A673 (cell line): ENCODE results near the gene C12orf57. TPM values are rescaled to one million over a fixed set of nuclear protein-coding genes. Genes with fewer than 3 reads are reported as not detected.

Source experiments
- BruUV-seq: library from RNA; stranded (reverse); fragments of 400-500 nt; replicated peaks from 2 replicates; lab custom pipeline; 2021; lab: Mats Ljungman, UMichigan
- CTCF ChIA-PET: fragments of 300-600 bp; sonication (Branson Sonifier 250); formaldehyde crosslinking; loops from one replicate; lab custom pipeline; 2022; ENCODE audit warnings: antibody characterized with exemption; lab: Charles Lee
- POLR2A ChIA-PET: fragments of 300-600 bp; sonication (Branson Sonifier 250); formaldehyde crosslinking; loops from one replicate; lab custom pipeline; 2022; ENCODE audit warnings: antibody characterized with exemption; ENCODE audit not compliant: low non-redundant PET; lab: Charles Lee
- DNase-seq: peaks from one replicate; pipeline ENCODE4 v3.0.0-alpha.2; 2015; ENCODE audit warnings: low spot score
- H3K27ac ChIP-seq: fragments of 200-600 bp; sonication (generic); 2 replicates; pipeline ENCODE4 v1.5.1; 2016; ENCODE audit warnings: mixed run types, low read depth, mild to moderate bottlenecking, mixed read lengths, antibody characterized with exemption, low read length; ENCODE audit not compliant: poor library complexity, severe bottlenecking
- H3K27me3 ChIP-seq: fragments of 200-600 bp; sonication (generic); replicated peaks from 2 replicates; pipeline ENCODE4 v1.6.1; 2017; ENCODE audit warnings: mixed run types, low read depth, mild to moderate bottlenecking, mixed read lengths, antibody characterized with exemption, low read length; ENCODE audit not compliant: insufficient read depth, poor library complexity
- H3K36me3 ChIP-seq: fragments of 200-600 bp; sonication (generic); 2 replicates; pipeline ENCODE4 v1.6.1; 2016; ENCODE audit warnings: mixed run types, mild to moderate bottlenecking, mixed read lengths, antibody characterized with exemption, low read length; ENCODE audit not compliant: insufficient read depth, poor library complexity, severe bottlenecking
- H3K4me1 ChIP-seq: fragments of 200-600 bp; sonication (generic); 2 replicates; pipeline ENCODE4 v1.6.1; 2017; ENCODE audit warnings: mixed run types, mild to moderate bottlenecking, mixed read lengths, antibody characterized with exemption, low read length; ENCODE audit not compliant: insufficient read depth, poor library complexity, severe bottlenecking
- H3K4me3 ChIP-seq: fragments of 200-600 bp; sonication (generic); 2 replicates; pipeline ENCODE4 v1.5.1; 2016; ENCODE audit warnings: low read depth, mixed run types, mild to moderate bottlenecking, mixed read lengths, low read length; ENCODE audit not compliant: poor library complexity, severe bottlenecking
- H3K9me3 ChIP-seq: fragments of 200-600 bp; sonication (generic); 2 replicates; pipeline ENCODE4 v1.6.1; 2016; ENCODE audit warnings: mixed run types, low read depth, mild to moderate bottlenecking, mixed read lengths, antibody characterized with exemption, low read length; ENCODE audit not compliant: poor library complexity, severe bottlenecking
- EZH2 ChIP-seq: fragments of 200-600 bp; sonication (generic); IDR thresholded peaks from 2 replicates; pipeline ENCODE4 v1.6.1; 2017; ENCODE audit warnings: borderline replicate concordance, low read depth, mild to moderate bottlenecking, mixed read lengths, antibody characterized with exemption, low read length; ENCODE audit not compliant: poor library complexity, severe bottlenecking
- intact Hi-C: fragments of 100-400 bp; cut with micrococcal nuclease; formaldehyde crosslinking; loops from one replicate; pipeline ENCODE4 v1.10.0; 2022; ENCODE audit not compliant: unreplicated experiment
- total RNA-seq: library from RNA; stranded (reverse); gene quantifications from 2 replicates; pipeline ENCODE4 v1.2.3, GENCODE V29; 2021
- TF ChIP-seq, protein P1 (sequence below): fragments of 300-800, 200-600 bp; sonication (generic); conservative IDR thresholded peaks from 2 replicates; pipeline ENCODE4 v1.5.1; 2017; ENCODE audit warnings: low read depth, mild to moderate bottlenecking, antibody characterized with exemption, low read length, moderate library complexity, mixed read lengths

C12orf57 gene
- total RNA-seq, 1 experiment from 2014 or later, result 260 TPM

DNA sequence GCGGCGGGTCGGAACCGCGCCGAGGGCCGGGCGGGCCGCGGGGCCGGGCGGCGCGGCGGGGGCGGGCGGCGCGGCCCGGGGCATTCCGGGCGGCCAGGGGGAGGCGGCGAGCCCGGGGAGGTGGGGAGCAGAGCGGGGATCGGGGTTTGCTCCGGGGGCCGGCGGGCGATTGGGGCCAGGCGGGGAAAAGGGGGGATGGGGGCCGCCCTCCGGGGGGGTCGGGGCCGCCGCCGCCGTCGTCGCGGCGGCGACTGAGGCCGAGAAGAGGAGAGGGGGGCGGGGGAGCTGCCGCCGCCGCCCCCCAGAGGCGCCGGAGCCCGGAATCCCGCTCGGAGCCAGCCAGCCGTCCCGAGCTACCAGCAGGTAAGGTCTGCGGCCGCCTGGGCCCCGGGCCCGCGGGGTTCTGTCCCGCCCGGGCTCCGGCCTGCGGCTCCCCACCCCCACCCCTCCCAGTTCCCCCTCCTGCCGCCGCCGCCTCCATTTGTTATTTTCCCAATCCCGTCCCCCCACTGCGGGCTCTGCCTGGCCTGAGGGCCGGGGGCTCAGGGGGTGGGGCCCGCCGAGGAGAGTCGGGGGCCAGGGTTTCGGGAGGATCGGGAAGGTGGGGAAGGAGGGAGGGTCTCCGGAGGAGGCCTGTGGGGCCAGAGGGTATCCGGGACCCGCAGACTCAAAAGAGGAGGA is 15.7 kb upstream of the C12orf57 start:
- CTCF ChIA-PET, result interaction anchor here (0.7 kb wide), 1 partner anchor 11 kb away, joined by 4 read pairs; no protein-coding TSS in a partner anchor
- H3K27ac ChIP-seq, result peak overlapping the region; percentile 90
- TF ChIP-seq EZH2, result no peak
- TF ChIP-seq, protein P1, sequence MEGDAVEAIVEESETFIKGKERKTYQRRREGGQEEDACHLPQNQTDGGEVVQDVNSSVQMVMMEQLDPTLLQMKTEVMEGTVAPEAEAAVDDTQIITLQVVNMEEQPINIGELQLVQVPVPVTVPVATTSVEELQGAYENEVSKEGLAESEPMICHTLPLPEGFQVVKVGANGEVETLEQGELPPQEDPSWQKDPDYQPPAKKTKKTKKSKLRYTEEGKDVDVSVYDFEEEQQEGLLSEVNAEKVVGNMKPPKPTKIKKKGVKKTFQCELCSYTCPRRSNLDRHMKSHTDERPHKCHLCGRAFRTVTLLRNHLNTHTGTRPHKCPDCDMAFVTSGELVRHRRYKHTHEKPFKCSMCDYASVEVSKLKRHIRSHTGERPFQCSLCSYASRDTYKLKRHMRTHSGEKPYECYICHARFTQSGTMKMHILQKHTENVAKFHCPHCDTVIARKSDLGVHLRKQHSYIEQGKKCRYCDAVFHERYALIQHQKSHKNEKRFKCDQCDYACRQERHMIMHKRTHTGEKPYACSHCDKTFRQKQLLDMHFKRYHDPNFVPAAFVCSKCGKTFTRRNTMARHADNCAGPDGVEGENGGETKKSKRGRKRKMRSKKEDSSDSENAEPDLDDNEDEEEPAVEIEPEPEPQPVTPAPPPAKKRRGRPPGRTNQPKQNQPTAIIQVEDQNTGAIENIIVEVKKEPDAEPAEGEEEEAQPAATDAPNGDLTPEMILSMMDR, result no peak

DNA sequence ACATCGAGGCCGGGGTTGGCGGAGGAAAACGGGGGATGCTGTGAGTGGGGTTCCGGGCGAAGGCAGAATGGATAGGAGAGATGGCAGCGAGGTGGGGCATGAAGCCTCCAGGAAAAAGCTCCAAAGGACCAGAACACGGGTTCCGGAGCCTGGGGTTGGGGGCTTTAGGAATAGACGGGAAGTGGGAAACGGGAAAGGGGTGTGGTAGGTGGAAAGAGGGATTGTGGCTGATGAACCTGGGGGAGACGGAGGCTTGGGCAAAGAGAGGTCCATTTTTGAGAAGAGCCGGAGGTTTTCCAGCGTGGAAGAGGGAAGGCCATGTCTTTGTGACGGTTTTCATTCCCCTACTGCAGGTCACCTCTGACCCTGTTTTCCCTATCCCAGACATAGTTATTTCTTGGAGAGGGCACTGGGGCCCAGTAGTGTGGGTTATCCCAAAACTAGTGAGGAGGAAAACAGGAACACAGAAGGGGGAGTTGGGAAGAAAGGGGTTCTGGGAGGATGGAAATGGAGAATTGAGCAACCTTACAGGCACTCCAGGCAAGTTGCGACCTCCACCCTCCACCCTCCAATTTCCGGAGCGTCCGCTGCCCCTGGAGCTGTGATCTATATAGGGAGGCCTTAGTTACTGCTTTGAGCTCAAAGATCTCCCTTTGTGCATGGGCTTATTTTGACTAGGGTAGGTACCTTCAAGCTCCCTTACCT is 15.0 kb upstream of the C12orf57 start:
- no peak for TF ChIP-seq EZH2
- TF ChIP-seq, protein P1, result no peak

More for the DNA sequence above, 15.7 kb upstream of the C12orf57 start:
- Histone ChIP-seq H3K9me3 (no peaks in the 10 kb centered on the region), H3K4me3 (peak overlapping the region; percentile 99), H3K4me1 (peaks cover 39% of the 10 kb centered on the region), H3K36me3 (peaks cover 15% of the 10 kb centered on the region), H3K27me3 (no peaks in the 10 kb centered on the region)
- intact Hi-C loops, result no loop called here
- no peak for DNase-seq
- BruUV-seq, result no TSS peak
- POLR2A ChIA-PET, result no interaction called here

DNA sequence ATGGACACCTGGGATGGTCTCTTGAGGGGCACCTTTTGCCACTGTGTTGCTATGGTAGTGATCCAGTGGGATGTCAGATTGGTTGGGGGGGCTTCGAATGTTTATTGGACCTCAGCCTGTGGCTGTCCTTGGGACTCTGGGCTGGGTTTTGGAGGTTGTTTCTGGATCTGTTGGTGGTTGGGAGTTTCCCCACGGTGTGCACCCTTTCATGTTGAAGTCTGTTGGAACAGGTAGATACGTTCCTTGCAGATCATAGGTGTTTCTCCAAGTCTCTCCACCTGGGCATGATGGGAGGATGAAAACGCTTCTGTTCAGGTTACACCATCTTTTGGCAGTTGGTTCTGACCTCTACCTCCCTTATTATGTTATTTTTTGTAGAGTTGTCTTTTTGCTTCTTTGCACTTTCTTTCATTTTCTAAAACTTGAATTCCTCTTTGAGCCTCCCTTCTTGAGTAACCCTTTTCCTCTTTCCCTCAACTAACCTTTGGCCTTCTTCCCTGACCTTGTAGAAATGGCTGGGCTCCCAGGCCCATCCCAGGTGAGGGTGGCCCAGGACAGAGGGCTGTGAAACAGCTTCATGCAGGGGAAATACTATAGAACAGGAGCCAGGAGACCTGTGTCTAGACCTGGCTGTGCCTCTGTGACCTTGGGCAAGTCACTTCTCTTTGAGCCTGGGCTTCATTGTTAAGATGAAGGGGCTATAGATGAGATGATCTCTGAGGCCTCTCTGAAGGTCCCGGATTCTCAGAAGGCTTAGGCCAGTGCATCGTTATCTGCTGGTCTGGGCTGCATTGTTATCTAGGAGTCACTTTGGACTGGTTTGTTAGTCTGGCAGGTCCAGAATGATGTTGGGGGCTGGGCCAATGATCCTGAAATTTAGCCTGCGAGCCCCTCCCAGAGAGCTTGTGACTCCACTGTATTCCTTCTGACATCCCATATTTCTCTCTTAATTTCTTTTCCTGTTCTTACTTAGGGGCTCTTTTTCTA is 14.1 kb upstream of the C12orf57 start:
- BruUV-seq, result no TSS peak
- CTCF ChIA-PET, result no interaction called here
- Histone ChIP-seq H3K9me3 (no peaks in the 10 kb centered on the region), H3K4me1 (peaks cover 33% of the 10 kb centered on the region), H3K27ac (peak overlapping the region; percentile 90), H3K4me3 (peak overlapping the region; percentile 99), H3K36me3 (peaks cover 23% of the 10 kb centered on the region), H3K27me3 (no peaks in the 10 kb centered on the region)
- POLR2A ChIA-PET, result interaction anchor here (0.6 kb wide), 1 partner anchor 48 kb away, joined by 3 read pairs; no protein-coding TSS in a partner anchor
- intact Hi-C loops, result no loop called here
- DNase-seq, result no peak
- TF ChIP-seq, protein P1, result no peak
- no peak for TF ChIP-seq EZH2

More for the DNA sequence above, 15.0 kb upstream of the C12orf57 start:
- BruUV-seq, result no TSS peak
- POLR2A ChIA-PET, result no interaction called here
- peaks cover 15% of the 10 kb centered on the region for H3K36me3 ChIP-seq
- no peaks in the 10 kb centered on the region for H3K27me3 ChIP-seq
- H3K4me1 ChIP-seq, result peaks cover 39% of the 10 kb centered on the region
- H3K27ac ChIP-seq, result peak overlapping the region; percentile 90
- no peak for DNase-seq
- CTCF ChIA-PET, result no interaction called here
- H3K9me3 ChIP-seq, result no peaks in the 10 kb centered on the region
- intact Hi-C loops, result no loop called here
- peak overlapping the region; percentile 99 for H3K4me3 ChIP-seq
